Measurements from ENCODE around the gene LRRC47. TPM values are rescaled to one million over a fixed set of nuclear protein-coding genes. Genes with fewer than 3 reads are reported as not detected.
A peak's percentile ranks its signal among the peaks of the same experiment; 100 is the strongest.

The LRRC47 gene
- total and polyA plus RNA-seq, 3 experiments from 2014 or later: 36.9 to 50.5 (median 42.6) TPM

DNA sequence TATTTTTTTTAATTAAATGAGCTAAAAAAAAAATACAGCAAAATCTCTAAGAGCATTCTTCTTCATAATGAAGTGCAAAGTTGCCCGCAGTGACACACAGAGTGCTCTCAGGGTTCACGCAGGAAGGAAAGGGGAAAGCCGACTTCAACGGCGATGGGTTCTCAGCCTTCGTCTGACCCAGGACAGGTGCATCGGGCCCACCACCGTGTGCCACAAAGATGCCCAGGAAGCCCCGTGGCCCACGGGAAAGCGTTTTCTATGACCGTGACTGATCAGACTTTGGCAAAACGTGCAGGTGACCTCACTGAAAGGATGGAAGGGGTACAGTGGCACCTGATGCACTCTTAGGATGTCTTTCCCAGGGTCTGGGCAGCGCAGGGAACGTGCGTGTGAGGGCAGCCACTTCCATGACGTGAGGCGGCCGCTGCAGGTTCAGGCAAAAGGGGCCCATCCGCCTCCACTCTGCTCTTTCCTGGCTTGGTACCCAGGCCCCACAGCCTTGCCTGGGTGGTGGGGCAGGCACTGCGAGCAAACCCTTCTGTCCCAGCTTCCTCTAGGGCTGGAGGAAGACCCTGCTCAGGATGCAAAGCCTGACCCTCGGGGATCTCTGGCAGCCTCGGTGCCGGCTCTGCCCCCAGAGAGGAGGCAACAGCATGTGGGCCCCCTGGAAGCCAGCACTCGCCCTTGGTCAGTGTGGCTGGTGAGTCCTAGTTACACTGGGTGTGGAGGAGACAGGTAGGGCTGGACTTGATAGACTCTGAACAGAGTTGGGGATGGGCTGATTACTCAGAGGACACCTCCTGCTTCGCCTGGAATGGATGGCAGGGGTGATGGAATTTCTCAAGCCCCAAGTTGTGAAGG, 8.3 kb downstream of the LRRC47 start:
- H3K9me3 ChIP-seq (ENCODE audit: low read length): no peaks in the 10 kb centered on the region
- H3K27ac Mint-ChIP-seq: peak overlapping the region; percentile 27 to 98 (median 97)
- no peaks in the 10 kb centered on the region for H3K9me3 Mint-ChIP-seq
- no peaks in the 10 kb centered on the region for H3K27me3 Mint-ChIP-seq
- ChIA-PET CTCF (interaction anchor here (0.9 kb wide), 1 partner anchor 12 kb away, joined by 5 read pairs; no protein-coding TSS in a partner anchor), POLR2A (no interaction called here)
- peaks cover 13 to 46% (median 21%) of the 10 kb centered on the region in 3 donors for H3K4me1 Mint-ChIP-seq
- H3K4me1 ChIP-seq (ENCODE audit: insufficient read depth, low read length): peaks cover 13% of the 10 kb centered on the region
- no peaks in the 10 kb centered on the region for H3K27me3 ChIP-seq (ENCODE audit: insufficient read depth, low read length, poor library complexity, severe bottlenecking)
- H3K4me3 ChIP-seq (ENCODE audit: low read length): no peak overlapping the region
- peak in 3 of 5 donors; percentile 8 to 41 (median 17) for DNase-seq
- peaks cover 39% of the 10 kb centered on the region for H3K36me3 ChIP-seq (ENCODE audit: insufficient read depth, low read length)
- H3K27ac ChIP-seq (ENCODE audit: low read depth, low read length): peak overlapping the region; percentile 18
- peaks cover 0 to 68% (median 7%) of the 10 kb centered on the region in 3 donors for H3K36me3 Mint-ChIP-seq
- H3K4me3 Mint-ChIP-seq: peak overlapping the region in 5 of 7 donors; percentile 62 to 83 (median 71)

- Histone ChIP-seq H3K4me1 (ENCODE audit: insufficient read depth, low read length) (peaks cover 13% of the 10 kb centered on the region), H3K36me3 (ENCODE audit: insufficient read depth, low read length) (peaks cover 39% of the 10 kb centered on the region), H3K27ac (ENCODE audit: low read depth, low read length) (no peak overlapping the region), H3K27me3 (ENCODE audit: insufficient read depth, low read length, poor library complexity, severe bottlenecking) (no peaks in the 10 kb centered on the region), H3K9me3 (ENCODE audit: low read length) (no peaks in the 10 kb centered on the region), H3K4me3 (ENCODE audit: low read length) (no peak overlapping the region)
- Mint-ChIP-seq H3K27ac (peak overlapping the region; percentile 27 to 98 (median 97)), H3K4me1 (peaks cover 9 to 40% (median 16%) of the 10 kb centered on the region in 3 donors), H3K27me3 (no peaks in the 10 kb centered on the region), H3K4me3 (peak overlapping the region in 5 of 7 donors; percentile 16 to 83 (median 66)), H3K9me3 (no peaks in the 10 kb centered on the region), H3K36me3 (peaks cover 0 to 70% (median 7%) of the 10 kb centered on the region in 3 donors)
- ChIA-PET CTCF (interaction anchor here (0.9 kb wide), 1 partner anchor 12 kb away, joined by 5 read pairs; no protein-coding TSS in a partner anchor), POLR2A (no interaction called here)
- peak in 3 of 5 donors; percentile 36 to 80 (median 37) for DNase-seq
Observed at GRCh38 chr1:3787349-3787715, 9.0 kb downstream of the LRRC47 start.

DNA sequence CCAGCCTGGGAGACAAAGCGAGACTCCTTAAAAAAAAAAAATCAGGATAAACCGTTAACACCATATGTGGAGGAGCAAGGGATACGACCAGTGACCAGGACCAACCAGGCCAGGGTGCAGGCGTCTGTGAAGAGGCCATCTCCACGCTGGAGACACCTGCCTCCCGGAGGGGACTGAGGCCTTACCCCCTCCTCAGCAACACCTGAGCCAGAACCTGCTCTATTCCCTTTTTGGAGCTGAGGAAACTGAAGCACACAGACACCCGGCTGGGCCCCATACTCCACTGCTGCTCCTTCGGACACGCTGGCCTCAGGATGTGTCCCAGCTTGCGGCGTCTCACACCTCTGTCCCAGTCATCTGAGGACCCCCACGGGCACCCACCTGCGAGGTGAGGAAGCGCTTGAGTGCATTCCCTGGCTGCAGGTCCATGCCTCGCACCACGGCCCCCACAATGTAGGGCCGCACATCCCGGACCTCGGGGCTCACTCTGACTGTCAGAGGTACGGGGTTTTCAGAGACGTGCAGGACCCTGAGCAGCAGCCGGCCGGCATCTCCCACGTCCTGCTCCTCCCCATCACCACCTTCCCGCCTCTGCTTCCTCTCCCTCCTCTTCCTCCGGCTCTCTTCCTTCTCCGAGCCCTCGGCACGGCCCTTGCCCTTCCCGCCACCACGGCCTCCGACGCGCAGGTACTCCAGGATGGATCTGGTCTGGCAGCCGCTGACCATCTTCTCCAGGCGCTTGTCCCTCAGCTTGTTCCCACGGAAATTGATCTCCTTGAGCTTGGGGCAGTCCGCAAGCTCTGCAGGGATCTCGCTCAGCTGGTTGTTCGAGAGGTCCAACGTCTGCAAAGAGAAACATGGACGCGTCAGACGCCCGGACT, 9.6 kb downstream of the LRRC47 start:
- Histone ChIP-seq H3K9me3 (ENCODE audit: low read length) (no peaks in the 10 kb centered on the region), H3K4me1 (ENCODE audit: insufficient read depth, low read length) (peaks cover 13% of the 10 kb centered on the region), H3K27ac (ENCODE audit: low read depth, low read length) (no peak overlapping the region), H3K36me3 (ENCODE audit: insufficient read depth, low read length) (peaks cover 40% of the 10 kb centered on the region), H3K27me3 (ENCODE audit: insufficient read depth, low read length, poor library complexity, severe bottlenecking) (no peaks in the 10 kb centered on the region), H3K4me3 (ENCODE audit: low read length) (no peak overlapping the region)
- DNase-seq: peak in 1 of 5 donors; percentile 36
- Mint-ChIP-seq H3K36me3 (peaks cover 0 to 71% (median 7%) of the 10 kb centered on the region in 3 donors), H3K4me1 (peaks cover 6 to 34% (median 16%) of the 10 kb centered on the region in 3 donors), H3K4me3 (peak overlapping the region in 3 of 7 donors; percentile 19 to 51 (median 37)), H3K27me3 (no peaks in the 10 kb centered on the region), H3K27ac (peak overlapping the region in 6 of 8 donors; percentile 91 to 98 (median 97)), H3K9me3 (no peaks in the 10 kb centered on the region)
- POLR2A ChIA-PET: no interaction called here
- CTCF ChIA-PET: interaction anchor here (0.9 kb wide), 1 partner anchor 11 kb away, joined by 5 read pairs; no protein-coding TSS in a partner anchor

DNA sequence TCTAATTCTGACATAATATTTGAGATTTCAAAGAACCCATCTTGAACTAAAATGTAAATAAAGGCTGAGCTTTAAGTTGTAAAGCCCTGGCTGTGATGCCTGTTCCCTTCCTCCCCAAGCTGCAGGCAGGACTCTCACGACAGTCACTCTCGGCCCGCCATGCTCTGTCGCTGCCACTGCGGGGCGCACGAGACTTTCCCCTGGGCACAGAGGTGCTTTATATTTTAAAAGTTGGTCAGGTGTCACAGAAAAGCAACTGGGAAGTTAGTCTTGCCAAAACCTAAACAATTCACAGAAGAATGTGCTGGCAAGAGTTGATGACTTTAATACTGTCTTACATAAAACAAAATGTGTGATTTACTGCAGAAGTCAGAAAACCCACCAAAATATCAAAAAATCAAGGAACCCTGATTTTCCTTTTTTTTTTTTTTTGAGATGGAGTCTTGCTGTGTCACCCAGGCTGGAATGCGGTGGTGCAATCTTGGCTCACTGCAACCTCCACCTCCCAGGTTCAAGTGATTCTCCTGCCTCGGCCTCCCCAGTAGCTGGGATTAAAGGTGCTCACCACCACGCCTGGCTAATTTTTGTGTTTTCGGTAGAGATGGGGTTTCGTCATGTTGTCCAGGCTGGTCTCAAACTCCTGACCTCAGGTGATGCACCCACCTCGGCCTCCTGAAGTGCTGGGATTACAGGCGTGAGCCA, 10.7 kb downstream of the LRRC47 start:
- Histone ChIP-seq H3K4me3 (ENCODE audit: low read length) (no peak overlapping the region), H3K4me1 (ENCODE audit: insufficient read depth, low read length) (peaks cover 13% of the 10 kb centered on the region), H3K9me3 (ENCODE audit: low read length) (no peaks in the 10 kb centered on the region), H3K27ac (ENCODE audit: low read depth, low read length) (no peak overlapping the region), H3K36me3 (ENCODE audit: insufficient read depth, low read length) (peaks cover 44% of the 10 kb centered on the region), H3K27me3 (ENCODE audit: insufficient read depth, low read length, poor library complexity, severe bottlenecking) (no peaks in the 10 kb centered on the region)
- DNase-seq: peak in 1 of 5 donors; percentile 24
- H3K4me3 Mint-ChIP-seq: no peak overlapping the region
- CTCF ChIA-PET: interaction anchor here (1.2 kb wide), 2 partner anchors 9 to 10 kb away, joined by 3 read pairs; no protein-coding TSS in a partner anchor
- peak overlapping the region in 1 of 8 donors; percentile 86 for H3K27ac Mint-ChIP-seq
- peaks cover 0 to 82% (median 7%) of the 10 kb centered on the region in 3 donors for H3K36me3 Mint-ChIP-seq
- no peaks in the 10 kb centered on the region for H3K27me3 Mint-ChIP-seq
- H3K9me3 Mint-ChIP-seq: no peaks in the 10 kb centered on the region
- peaks cover 6 to 30% (median 16%) of the 10 kb centered on the region in 3 donors for H3K4me1 Mint-ChIP-seq
- POLR2A ChIA-PET: interaction anchor here (0.7 kb wide), 1 partner anchor 8 kb away, joined by 3 read pairs; no protein-coding TSS in a partner anchor

DNA sequence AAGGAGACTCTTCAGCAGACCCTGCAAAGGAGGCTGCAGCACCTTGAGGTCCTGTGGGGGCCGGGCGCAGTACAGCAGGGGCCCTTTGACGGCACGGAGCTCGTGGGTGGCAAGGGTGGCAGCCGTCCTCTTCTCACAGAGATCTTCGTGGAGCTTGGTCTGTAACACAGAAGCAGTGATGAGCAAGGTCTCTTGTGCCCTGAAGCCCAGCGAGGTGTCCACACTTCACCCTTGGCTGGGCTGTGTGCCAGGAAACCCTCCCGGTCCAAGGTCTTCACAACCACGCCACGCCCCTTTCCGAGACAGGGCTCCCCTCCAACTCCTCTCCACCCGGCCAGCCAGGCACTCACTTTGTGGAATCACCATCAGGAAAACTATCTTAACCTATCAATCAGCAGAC, 11.3 kb downstream of the LRRC47 start:
- H3K27ac Mint-ChIP-seq: peak overlapping the region in 2 of 8 donors; percentile 35 to 77
- POLR2A ChIA-PET: interaction anchor here (0.7 kb wide), 1 partner anchor 9 kb away, joined by 3 read pairs; no protein-coding TSS in a partner anchor
- no peaks in the 10 kb centered on the region for H3K9me3 Mint-ChIP-seq
- H3K27me3 Mint-ChIP-seq: no peaks in the 10 kb centered on the region
- Histone ChIP-seq H3K27me3 (ENCODE audit: insufficient read depth, low read length, poor library complexity, severe bottlenecking) (no peaks in the 10 kb centered on the region), H3K9me3 (ENCODE audit: low read length) (no peaks in the 10 kb centered on the region), H3K27ac (ENCODE audit: low read depth, low read length) (no peak overlapping the region), H3K4me3 (ENCODE audit: low read length) (no peak overlapping the region), H3K36me3 (ENCODE audit: insufficient read depth, low read length) (peaks cover 44% of the 10 kb centered on the region), H3K4me1 (ENCODE audit: insufficient read depth, low read length) (peaks cover 13% of the 10 kb centered on the region)
- peak in 1 of 5 donors; percentile 24 for DNase-seq
- peaks cover 4 to 85% (median 12%) of the 10 kb centered on the region in 3 donors for H3K36me3 Mint-ChIP-seq
- H3K4me3 Mint-ChIP-seq: no peak overlapping the region
- H3K4me1 Mint-ChIP-seq: peaks cover 6 to 26% (median 16%) of the 10 kb centered on the region in 3 donors
- CTCF ChIA-PET: interaction anchor here (1.2 to 1.7 kb wide), 3 partner anchors 9 to 16 kb away, joined by 3 read pairs; no protein-coding TSS in a partner anchor

DNA sequence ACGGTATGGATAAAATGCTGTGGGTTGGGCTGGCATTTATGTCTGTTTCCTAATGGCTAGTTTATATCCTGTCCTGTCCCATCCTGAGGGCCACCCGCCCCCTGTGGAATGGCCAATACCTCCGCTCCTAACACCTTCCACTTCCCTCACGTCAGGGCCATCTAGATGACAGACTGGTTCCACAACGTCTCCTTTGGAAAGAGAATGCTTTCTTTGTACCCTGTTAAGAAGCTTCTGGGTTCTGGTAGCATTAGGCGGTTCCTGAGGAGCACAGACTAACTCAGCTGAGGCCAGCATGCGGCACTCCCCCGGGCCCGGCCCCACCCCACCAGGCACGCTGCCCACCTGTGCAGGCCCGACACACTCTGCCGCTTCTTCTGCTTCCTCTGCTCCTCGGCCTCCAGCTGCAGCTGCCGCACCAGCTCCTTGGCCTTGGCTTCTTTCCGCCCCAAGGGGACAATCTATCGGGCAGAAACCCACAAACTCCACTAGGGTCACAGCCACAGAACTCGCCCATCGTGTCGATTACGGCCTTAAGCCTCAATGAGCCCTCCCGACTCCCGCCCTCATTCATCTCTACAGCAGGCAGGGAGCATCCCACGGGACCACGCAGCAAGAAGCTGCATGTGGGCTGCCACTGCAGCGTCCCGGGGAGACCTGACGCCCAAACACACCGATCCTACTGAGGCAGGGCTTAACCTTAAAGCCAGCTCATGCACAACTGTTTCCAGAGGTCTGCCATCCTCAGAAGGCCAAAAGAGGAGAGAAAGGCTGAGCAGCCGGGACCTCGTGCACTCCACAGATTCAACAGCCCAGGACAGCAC, 12.4 kb downstream of the LRRC47 start:
- CTCF ChIA-PET: interaction anchor here (1.2 to 1.7 kb wide), 2 partner anchors 8 to 18 kb away, joined by 3 read pairs; no protein-coding TSS in a partner anchor
- H3K9me3 Mint-ChIP-seq: no peaks in the 10 kb centered on the region

More for the DNA sequence above, 12.4 kb downstream of the LRRC47 start:
- no peaks in the 10 kb centered on the region for H3K27me3 ChIP-seq (ENCODE audit: insufficient read depth, low read length, poor library complexity, severe bottlenecking)
- DNase-seq: no peak
- H3K36me3 ChIP-seq (ENCODE audit: insufficient read depth, low read length): peaks cover 44% of the 10 kb centered on the region
- H3K4me3 ChIP-seq (ENCODE audit: low read length): no peak overlapping the region
- H3K36me3 Mint-ChIP-seq: peaks cover 7 to 91% (median 16%) of the 10 kb centered on the region in 3 donors
- peak overlapping the region in 2 of 8 donors; percentile 58 to 61 for H3K27ac Mint-ChIP-seq
- no peaks in the 10 kb centered on the region for H3K27me3 Mint-ChIP-seq
- POLR2A ChIA-PET: no interaction called here
- no peak overlapping the region for H3K4me3 Mint-ChIP-seq
- H3K4me1 Mint-ChIP-seq: peaks cover 6 to 19% (median 16%) of the 10 kb centered on the region in 3 donors
- no peaks in the 10 kb centered on the region for H3K9me3 ChIP-seq (ENCODE audit: low read length)
- H3K4me1 ChIP-seq (ENCODE audit: insufficient read depth, low read length): peaks cover 13% of the 10 kb centered on the region
- no peak overlapping the region for H3K27ac ChIP-seq (ENCODE audit: low read depth, low read length)
